Ectodermal cell (in vitro differentiated cells): ENCODE data around the gene TMEM60.

Experiments used
- H3K27ac ChIP-seq: 2 replicates; pipeline ENCODE4 v1.7.0; 2013; ENCODE audit warnings: mild to moderate bottlenecking, low read depth, low read length; ENCODE audit not compliant: insufficient read depth, poor library complexity, severe bottlenecking
- H3K27me3 ChIP-seq: 2 replicates; pipeline ENCODE4 v1.7.0; 2013; ENCODE audit warnings: mild to moderate bottlenecking, low read length; ENCODE audit not compliant: insufficient read depth, control insufficient read depth, poor library complexity, severe bottlenecking
- H3K36me3 ChIP-seq: one replicate; pipeline ENCODE4 v1.7.0; 2013; ENCODE audit warnings: low read length; ENCODE audit not compliant: control insufficient read depth, insufficient read depth
- H3K4me1 ChIP-seq: one replicate; pipeline ENCODE4 v1.7.0; 2013; ENCODE audit warnings: low read length; ENCODE audit not compliant: control insufficient read depth, insufficient read depth
- H3K4me3 ChIP-seq: 2 replicates; pipeline ENCODE4 v1.7.0; 2013; ENCODE audit warnings: low read depth, low read length, control low read depth; ENCODE audit not compliant: insufficient read depth
- H3K9me3 ChIP-seq: 2 replicates; pipeline ENCODE4 v1.7.0; 2013; ENCODE audit warnings: mild to moderate bottlenecking, low read length, moderate library complexity; ENCODE audit not compliant: control insufficient read depth
- WGBS, 2 experiments: methylation state at CpG; one replicate each; pipeline ENCODE4 v1.1.7; 2013; ENCODE audit warnings: missing lambda C conversion rate in 2 of 2; 5-methylcytosine and 5-hydroxymethylcytosine counted together

Gene TMEM60

GRCh38 chr7:77812290-77812685 is 14.1 kb upstream of the TMEM60 start:
- no peaks in the 10 kb centered on the region for H3K27me3 ChIP-seq
- H3K4me3 ChIP-seq, result no peak overlapping the region
- H3K36me3 ChIP-seq, result no peaks in the 10 kb centered on the region
- H3K4me1 ChIP-seq, result no peaks in the 10 kb centered on the region
- no peak overlapping the region for H3K27ac ChIP-seq
- no peaks in the 10 kb centered on the region for H3K9me3 ChIP-seq
- WGBS, 2 experiments, result 100% methylated on average over 1 of the region's 1 CpG; no CpG with 5 or more reads in 1 of the 2 experiments

GRCh38 chr7:77811516-77812289 is 13.5 kb upstream of the TMEM60 start:
- no peaks in the 10 kb centered on the region for H3K36me3 ChIP-seq
- no peaks in the 10 kb centered on the region for H3K4me1 ChIP-seq
- WGBS, 2 experiments, result 96 to 97% methylated on average over 2 of the region's 2 CpGs
- no peak overlapping the region for H3K4me3 ChIP-seq
- no peaks in the 10 kb centered on the region for H3K27me3 ChIP-seq
- H3K27ac ChIP-seq, result no peak overlapping the region
- H3K9me3 ChIP-seq, result no peaks in the 10 kb centered on the region

GRCh38 chr7:77808517-77808916 is 10.3 kb upstream of the TMEM60 start:
- Histone ChIP-seq H3K36me3 (no peaks in the 10 kb centered on the region), H3K27me3 (no peaks in the 10 kb centered on the region), H3K9me3 (no peaks in the 10 kb centered on the region), H3K4me3 (no peak overlapping the region), H3K4me1 (no peaks in the 10 kb centered on the region), H3K27ac (no peak overlapping the region)
- WGBS, 2 experiments, result 91 to 100% methylated on average over 1 of the region's 1 CpG

GRCh38 chr7:77806425-77806824 is 8.2 kb upstream of the TMEM60 start:
- H3K9me3 ChIP-seq, result no peaks in the 10 kb centered on the region
- H3K27me3 ChIP-seq, result no peaks in the 10 kb centered on the region
- no peak overlapping the region for H3K4me3 ChIP-seq
- no peak overlapping the region for H3K27ac ChIP-seq
- H3K36me3 ChIP-seq, result no peaks in the 10 kb centered on the region
- no peaks in the 10 kb centered on the region for H3K4me1 ChIP-seq
- no CpG with 5 or more reads among the region's 2 CpGs for whole genome bisulfite sequencing, 2 experiments

GRCh38 chr7:77802557-77803405 is 4.5 kb upstream of the TMEM60 start:
- Histone ChIP-seq H3K9me3 (no peaks in the 10 kb centered on the region), H3K4me1 (peaks cover 8% of the 10 kb centered on the region), H3K27ac (no peak overlapping the region), H3K36me3 (no peaks in the 10 kb centered on the region), H3K27me3 (no peaks in the 10 kb centered on the region), H3K4me3 (no peak overlapping the region)
- 100% methylated on average over 1 to 2 of the region's 2 CpGs for WGBS, 2 experiments

- no peak overlapping the region for H3K27ac ChIP-seq
- H3K4me1 ChIP-seq, result peaks cover 8% of the 10 kb centered on the region
- no peaks in the 10 kb centered on the region for H3K36me3 ChIP-seq
- 93 to 100% methylated on average over 2 of the region's 2 CpGs for WGBS, 2 experiments
- no peak overlapping the region for H3K4me3 ChIP-seq
- no peaks in the 10 kb centered on the region for H3K27me3 ChIP-seq
- H3K9me3 ChIP-seq, result no peaks in the 10 kb centered on the region
Observed at GRCh38 chr7:77800730-77801129, 2.5 kb upstream of the TMEM60 start.

GRCh38 chr7:77800158-77800557 is 1.9 kb upstream of the TMEM60 start:
- peaks cover 8% of the 10 kb centered on the region for H3K4me1 ChIP-seq
- H3K4me3 ChIP-seq, result peak overlapping the region; percentile 94
- 77 to 84% methylated on average over 4 of the region's 4 CpGs for WGBS, 2 experiments
- H3K27ac ChIP-seq, result no peak overlapping the region
- no peaks in the 10 kb centered on the region for H3K36me3 ChIP-seq
- H3K27me3 ChIP-seq, result no peaks in the 10 kb centered on the region
- no peaks in the 10 kb centered on the region for H3K9me3 ChIP-seq

GRCh38 chr7:77799078-77799964 is 1.1 kb upstream of the TMEM60 start:
- Histone ChIP-seq H3K27ac (peak overlapping the region; percentile 82), H3K4me3 (peak overlapping the region; percentile 94), H3K9me3 (no peaks in the 10 kb centered on the region), H3K4me1 (peaks cover 8% of the 10 kb centered on the region), H3K36me3 (no peaks in the 10 kb centered on the region), H3K27me3 (no peaks in the 10 kb centered on the region)
- WGBS, 2 experiments, result 3% methylated on average over 55 of the region's 55 CpGs

GRCh38 chr7:77797734-77798393 is 370 bp downstream of the TMEM60 start:
- H3K9me3 ChIP-seq, result no peaks in the 10 kb centered on the region

More at GRCh38 chr7:77797734-77798393, 370 bp downstream of the TMEM60 start:
- Histone ChIP-seq H3K36me3 (no peaks in the 10 kb centered on the region), H3K4me3 (peak overlapping the region; percentile 94), H3K27ac (peak overlapping the region; percentile 38), H3K27me3 (no peaks in the 10 kb centered on the region), H3K4me1 (peaks cover 8% of the 10 kb centered on the region)
- 0 to 1% methylated on average over 35 of the region's 35 CpGs for WGBS, 2 experiments
